GM13976 (cell line): ENCODE measurements around the gene NUMBL.
"Not testable (repeated sequence)": the region's sequence is repeated elsewhere in the genome, so short reads cannot be mapped to it uniquely, and the experiment has no call there.

Experiments used
- DNase-seq: peaks from one replicate; pipeline ENCODE4 v3.0.0; 2012; ENCODE audit warnings: low spot score
- in situ Hi-C: fragments of 300-500 bp; cut with MboI; formaldehyde crosslinking; loops from one replicate; pipeline ENCODE4 v1.12.0; 2022; ENCODE audit warnings: low sequenced_read_pairs, mixed read lengths, inconsistent platforms; ENCODE audit not compliant: unreplicated experiment
- TF ChIP-seq, protein P1 (sequence below): IDR thresholded peaks from 2 replicates; pipeline ENCODE4 v1.5.1; 2012; ENCODE audit warnings: borderline replicate concordance, mild to moderate bottlenecking; ENCODE audit not compliant: insufficient read depth; ENCODE audit errors: extremely low read depth, missing control alignments, control extremely low read depth

NUMBL gene

DNA sequence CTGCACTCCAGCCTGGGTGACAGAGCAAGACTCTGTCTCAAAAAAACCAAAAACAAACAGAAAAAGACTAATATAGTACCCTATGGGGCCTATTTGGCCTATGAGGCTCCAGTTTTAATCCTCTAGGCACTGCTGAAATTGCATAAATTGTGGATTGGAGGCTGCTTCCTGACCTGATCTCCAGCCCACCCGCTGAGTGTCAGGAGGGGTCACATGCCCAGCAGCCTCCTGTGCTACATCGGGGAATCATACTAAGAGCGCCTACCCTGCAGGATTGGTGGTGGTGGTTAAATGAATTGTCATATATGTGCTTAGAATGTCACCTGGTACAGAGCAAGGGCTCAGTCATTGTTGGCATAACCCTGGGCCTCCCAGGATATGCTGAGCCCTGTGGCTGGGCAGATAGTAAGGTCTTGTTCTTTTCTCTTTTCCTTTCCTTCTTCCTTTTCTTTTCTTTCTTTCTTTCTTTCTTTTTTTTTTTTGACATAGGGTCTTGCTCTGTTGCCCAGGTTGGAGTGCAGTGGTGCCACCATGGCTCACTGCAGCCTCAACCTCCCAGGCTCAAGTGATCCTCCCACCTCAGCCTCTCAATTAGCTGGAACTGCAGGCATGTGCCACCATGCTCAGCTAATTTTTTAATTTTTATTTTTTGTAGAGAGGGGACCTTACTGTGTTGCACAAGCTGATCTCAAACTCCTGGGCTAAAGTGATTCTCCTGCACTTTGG lies 58.0 kb downstream of the NUMBL start:
- in situ Hi-C loops, result no loop called here
- TF ChIP-seq, protein P1, sequence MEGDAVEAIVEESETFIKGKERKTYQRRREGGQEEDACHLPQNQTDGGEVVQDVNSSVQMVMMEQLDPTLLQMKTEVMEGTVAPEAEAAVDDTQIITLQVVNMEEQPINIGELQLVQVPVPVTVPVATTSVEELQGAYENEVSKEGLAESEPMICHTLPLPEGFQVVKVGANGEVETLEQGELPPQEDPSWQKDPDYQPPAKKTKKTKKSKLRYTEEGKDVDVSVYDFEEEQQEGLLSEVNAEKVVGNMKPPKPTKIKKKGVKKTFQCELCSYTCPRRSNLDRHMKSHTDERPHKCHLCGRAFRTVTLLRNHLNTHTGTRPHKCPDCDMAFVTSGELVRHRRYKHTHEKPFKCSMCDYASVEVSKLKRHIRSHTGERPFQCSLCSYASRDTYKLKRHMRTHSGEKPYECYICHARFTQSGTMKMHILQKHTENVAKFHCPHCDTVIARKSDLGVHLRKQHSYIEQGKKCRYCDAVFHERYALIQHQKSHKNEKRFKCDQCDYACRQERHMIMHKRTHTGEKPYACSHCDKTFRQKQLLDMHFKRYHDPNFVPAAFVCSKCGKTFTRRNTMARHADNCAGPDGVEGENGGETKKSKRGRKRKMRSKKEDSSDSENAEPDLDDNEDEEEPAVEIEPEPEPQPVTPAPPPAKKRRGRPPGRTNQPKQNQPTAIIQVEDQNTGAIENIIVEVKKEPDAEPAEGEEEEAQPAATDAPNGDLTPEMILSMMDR, result no peak
- no peak for DNase-seq

DNA sequence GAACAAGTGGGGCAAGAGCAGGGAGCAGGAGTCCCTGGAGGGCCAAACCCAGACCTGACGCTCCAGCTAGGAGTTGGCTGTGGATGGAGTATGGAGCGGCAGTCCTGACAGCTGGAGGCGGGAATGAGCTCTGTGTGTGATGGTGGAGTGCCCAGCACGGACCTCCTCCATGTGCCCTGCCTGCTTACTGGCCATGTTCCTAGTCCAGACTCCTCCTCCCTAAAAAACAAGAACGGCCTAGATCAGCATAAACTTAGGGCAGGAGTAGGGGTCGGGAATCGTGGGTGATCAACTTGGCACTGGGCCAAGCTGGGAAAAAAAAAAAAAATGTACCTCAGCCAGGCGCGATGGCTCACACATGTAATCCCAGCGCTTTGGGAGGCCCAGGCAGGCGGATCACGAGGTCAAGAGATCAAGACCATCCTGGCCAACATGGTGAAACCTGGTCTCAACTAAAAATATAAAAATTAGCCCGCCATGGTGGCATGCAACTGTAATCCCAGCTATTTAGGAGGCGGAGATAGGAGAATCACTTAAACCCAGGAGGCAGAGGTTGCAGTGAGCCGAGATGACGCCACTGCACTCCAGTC lies 59.8 kb downstream of the NUMBL start:
- no peak for DNase-seq
- in situ Hi-C loops, result no loop called here
- TF ChIP-seq, protein P1, result no peak

DNA sequence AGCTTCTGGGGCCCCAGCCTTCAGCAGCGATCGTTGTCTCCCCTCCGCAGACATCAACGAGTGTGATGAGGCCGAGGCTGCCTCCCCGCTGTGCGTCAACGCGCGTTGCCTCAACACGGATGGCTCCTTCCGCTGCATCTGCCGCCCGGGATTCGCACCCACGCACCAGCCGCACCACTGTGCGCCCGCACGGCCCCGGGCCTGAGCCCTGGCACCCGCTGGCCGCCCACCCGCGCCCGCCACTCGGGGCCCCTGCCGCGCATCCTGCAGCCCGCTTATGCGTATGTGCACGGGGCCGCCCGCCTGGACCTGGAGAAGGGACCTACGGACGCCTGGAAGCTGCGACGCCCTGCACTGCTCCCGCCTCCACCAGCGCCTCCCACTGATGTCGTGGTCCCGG lies 61.1 kb downstream of the NUMBL start:
- DNase-seq, result no peak
- TF ChIP-seq, protein P1, result no peak
- in situ Hi-C loops, result no loop called here

DNA sequence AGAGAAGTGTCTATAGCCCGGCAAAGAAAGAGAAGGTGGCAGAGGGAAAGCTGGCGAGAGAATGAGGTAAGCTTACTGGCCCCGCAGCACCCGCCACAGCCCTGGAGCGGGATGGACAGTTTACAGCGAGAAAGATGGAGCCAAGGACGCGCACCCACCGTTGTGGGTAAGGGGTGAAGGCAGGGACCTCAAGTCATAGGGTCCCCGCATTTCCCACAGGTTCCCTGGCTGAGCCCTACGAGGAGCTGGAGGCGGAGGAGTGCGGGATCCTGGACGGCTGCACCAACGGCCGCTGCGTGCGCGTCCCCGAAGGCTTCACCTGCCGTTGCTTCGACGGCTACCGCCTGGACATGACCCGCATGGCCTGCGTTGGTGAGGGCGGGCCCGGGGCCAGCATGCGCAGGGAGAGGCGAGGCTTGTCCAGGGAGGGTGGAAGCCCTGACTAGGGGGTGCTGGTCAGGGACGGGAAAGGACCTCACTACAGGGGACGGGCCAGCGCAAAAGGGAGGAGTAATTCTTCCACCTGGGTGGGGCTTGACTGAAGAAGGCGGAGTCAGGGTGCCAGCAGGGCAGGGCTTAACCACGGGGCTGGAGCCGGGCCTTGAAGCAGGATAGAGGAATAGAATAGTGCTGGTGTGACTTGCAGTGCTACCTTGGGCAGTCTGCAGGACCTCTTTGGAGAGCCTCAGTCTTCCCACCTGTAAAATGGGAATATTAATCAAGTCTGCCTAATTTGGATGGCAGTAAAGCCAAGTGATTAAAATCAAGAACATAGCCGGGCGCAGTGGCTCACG lies 62.8 kb downstream of the NUMBL start:
- in situ Hi-C loops, result no loop called here
- DNase-seq, result no peak
- TF ChIP-seq, protein P1, result no peak

DNA sequence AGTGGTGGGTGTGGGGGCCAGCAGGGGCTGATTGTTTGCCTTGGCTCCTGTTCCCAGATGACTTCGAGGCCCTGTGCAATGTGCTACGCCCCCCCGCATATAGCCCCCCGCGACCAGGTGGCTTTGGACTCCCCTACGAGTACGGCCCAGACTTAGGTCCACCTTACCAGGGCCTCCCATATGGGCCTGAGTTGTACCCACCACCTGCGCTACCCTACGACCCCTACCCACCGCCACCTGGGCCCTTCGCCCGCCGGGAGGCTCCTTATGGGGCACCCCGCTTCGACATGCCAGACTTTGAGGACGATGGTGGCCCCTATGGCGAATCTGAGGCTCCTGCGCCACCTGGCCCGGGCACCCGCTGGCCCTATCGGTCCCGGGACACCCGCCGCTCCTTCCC lies 63.5 kb downstream of the NUMBL start:
- in situ Hi-C loops, result no loop called here
- TF ChIP-seq, protein P1, result no peak
- no peak for DNase-seq

DNA sequence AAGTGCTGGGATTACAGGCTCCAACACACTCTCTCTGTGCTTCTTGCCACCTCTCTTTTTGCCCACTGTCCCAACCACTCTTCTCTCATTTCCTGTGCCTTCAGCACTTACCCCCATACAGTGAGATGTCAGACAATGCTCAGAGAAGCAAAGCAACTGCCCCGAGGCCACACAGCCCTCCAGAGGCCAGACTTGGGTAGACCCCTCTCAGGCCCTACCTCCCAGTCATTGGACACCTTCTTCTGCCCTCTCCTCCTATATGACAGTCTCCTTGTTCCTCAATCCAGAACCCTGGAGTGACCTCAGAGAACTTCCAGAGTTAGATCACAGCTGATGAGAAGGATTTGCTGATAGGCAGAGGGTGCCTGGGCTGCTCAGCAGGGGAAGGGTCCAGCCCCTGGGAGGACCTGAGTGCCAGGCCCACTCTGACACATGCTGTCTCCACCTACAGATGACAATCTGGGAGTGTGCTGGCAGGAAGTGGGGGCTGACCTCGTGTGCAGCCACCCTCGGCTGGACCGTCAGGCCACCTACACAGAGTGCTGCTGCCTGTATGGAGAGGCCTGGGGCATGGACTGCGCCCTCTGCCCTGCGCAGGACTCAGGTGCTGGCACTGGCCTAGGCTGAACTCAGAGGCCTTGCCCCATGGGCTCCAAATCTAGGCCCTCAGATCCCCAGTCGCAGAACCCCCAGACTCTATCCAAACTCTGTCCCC lies 64.9 kb downstream of the NUMBL start:
- in situ Hi-C loops, result no loop called here
- DNase-seq, result no peak
- TF ChIP-seq, protein P1, result no peak

DNA sequence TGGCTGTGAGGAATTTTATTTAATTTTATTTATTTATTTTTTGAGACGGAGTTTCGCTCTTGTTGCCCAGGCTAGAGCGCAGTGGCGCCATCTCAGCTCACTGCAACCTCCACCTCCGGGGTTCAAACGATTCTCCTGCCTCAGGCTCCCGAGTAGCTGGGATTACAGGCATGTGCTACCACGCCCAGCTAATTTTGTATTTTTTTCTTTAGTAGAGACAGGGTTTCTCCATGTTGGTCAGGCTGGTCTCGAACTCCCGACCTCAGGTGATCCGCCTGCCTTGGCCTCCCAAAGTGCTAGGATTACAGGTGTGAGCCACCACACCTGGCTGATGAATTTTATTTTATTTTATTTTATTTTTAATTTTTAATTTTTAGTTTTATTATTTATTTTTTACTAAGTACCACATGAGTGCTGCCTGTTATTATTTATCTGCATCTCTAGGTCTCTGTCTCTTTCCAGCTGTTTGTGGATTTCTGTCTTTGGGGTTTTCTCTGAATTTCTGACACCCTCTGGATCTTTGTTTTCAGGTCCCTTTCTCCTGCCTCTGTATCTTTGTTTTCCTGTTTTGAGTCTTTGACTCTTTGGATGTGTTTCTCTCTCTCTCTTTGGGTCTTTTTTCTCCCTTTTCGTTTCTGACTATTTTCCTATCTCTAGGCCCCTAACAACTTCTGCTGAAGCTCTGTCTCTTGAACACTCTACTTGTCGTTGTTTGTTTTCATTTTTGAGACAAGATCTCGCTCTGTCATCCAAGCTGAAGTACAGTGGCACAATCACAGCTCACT lies 65.9 kb downstream of the NUMBL start:
- not testable (repeated sequence) for DNase-seq
- in situ Hi-C loops, result loop anchor here (25.0 kb wide), 1 partner anchor 312 kb away; no protein-coding TSS in a partner anchor
